Nephron (organoid): ENCODE results near the gene RIPPLY2.

Experiments used
- H3K27ac Mint-ChIP-seq, 3 experiments: 2 replicates each; pipeline ENCODE4 v1.8.0; 2020; ENCODE audit warnings: mixed read lengths in 3 of 3, mild to moderate bottlenecking in 2 of 3, moderate library complexity in 1 of 3
- H3K27me3 Mint-ChIP-seq: 2 replicates; pipeline ENCODE4 v1.8.0; 2021; ENCODE audit warnings: low read depth, mild to moderate bottlenecking, moderate library complexity, mixed read lengths
- H3K36me3 Mint-ChIP-seq: 2 replicates; pipeline ENCODE4 v1.8.0; 2020; ENCODE audit warnings: low read depth, mixed read lengths
- H3K4me1 Mint-ChIP-seq: 2 replicates; pipeline ENCODE4 v1.8.0; 2020; ENCODE audit warnings: mixed read lengths
- H3K4me3 Mint-ChIP-seq, 3 experiments: 2 replicates each; pipeline ENCODE4 v1.8.0; 2020; ENCODE audit warnings: mild to moderate bottlenecking in 3 of 3, mixed read lengths in 3 of 3, moderate library complexity in 2 of 3
- H3K9me3 Mint-ChIP-seq: 2 replicates; pipeline ENCODE4 v1.8.0; 2020; ENCODE audit warnings: mixed read lengths
- CTCF ChIP-seq, 3 experiments: fragments of 200-600 bp; sonication (generic); IDR thresholded peaks; one replicate each; pipeline ENCODE4 v1.5.0; 2021; ENCODE audit warnings: antibody characterized with exemption in 3 of 3; ENCODE audit not compliant: unreplicated experiment in 3 of 3

Gene RIPPLY2

GRCh38 chr6:83870649-83871048 lies 17.5 kb downstream of the RIPPLY2 start:
- Mint-ChIP-seq H3K4me1 (no peaks in the 10 kb centered on the region), H3K9me3 (peaks cover 7% of the 10 kb centered on the region), H3K27ac (no peak overlapping the region), H3K36me3 (peaks cover 29% of the 10 kb centered on the region), H3K4me3 (no peak overlapping the region), H3K27me3 (no peaks in the 10 kb centered on the region)
- TF ChIP-seq CTCF (IDR thresholded peaks at IDR 0.05; ENCODE audit: unreplicated experiment in 3 of 3): no peak

GRCh38 chr6:83872386-83873118 lies 19.4 kb downstream of the RIPPLY2 start:
- H3K27me3 Mint-ChIP-seq: no peaks in the 10 kb centered on the region
- TF ChIP-seq CTCF (IDR thresholded peaks at IDR 0.05; ENCODE audit: unreplicated experiment in 3 of 3): no peak
- H3K27ac Mint-ChIP-seq: no peak overlapping the region
- no peak overlapping the region for H3K4me3 Mint-ChIP-seq
- no peaks in the 10 kb centered on the region for H3K9me3 Mint-ChIP-seq
- H3K4me1 Mint-ChIP-seq: no peaks in the 10 kb centered on the region
- peaks cover 15% of the 10 kb centered on the region for H3K36me3 Mint-ChIP-seq

DNA sequence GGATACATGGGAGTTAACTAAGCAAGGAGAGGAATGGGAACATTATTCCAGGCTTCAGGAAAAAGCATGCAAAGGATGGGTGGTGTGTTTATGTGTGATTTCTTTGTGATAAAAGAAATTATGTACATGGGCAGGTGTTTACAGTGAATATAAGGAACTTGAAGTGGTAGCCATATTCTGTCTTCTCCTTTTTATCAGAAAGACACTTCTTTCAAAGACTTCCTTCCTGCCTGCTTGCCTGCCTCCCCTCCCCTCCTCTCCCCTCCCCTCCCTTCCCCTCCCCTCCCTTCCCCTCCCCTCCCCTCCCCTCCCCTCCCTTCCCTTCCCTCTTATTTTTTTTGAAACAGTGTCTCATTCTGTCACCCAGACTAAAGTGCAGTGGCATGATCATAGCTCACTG lies 20.7 kb downstream of the RIPPLY2 start:
- Mint-ChIP-seq H3K4me3 (no peak overlapping the region), H3K27me3 (no peaks in the 10 kb centered on the region), H3K36me3 (peaks cover 3% of the 10 kb centered on the region), H3K27ac (no peak overlapping the region), H3K4me1 (no peaks in the 10 kb centered on the region), H3K9me3 (no peaks in the 10 kb centered on the region)
- no peak for TF ChIP-seq CTCF (IDR thresholded peaks at IDR 0.05; ENCODE audit: unreplicated experiment in 3 of 3)

DNA sequence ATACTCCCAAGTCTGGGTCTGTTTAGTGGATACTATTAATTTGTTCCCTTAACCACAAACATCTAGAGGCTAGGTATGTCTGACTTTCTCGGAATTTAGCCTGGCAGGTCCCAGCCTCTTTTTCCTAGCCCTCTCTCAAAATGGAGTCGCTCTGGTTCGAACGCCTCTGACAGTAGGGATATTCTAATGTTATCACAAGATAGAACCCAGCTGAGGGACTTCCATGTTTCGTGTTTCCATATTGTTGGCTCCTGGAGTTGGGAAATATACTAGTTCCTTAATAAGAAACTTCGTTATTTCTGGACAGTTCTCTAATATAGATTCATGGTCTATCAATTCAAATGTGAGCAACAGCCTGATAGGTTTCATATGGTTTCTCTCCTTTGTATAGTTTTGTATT lies 22.7 kb downstream of the RIPPLY2 start:
- Mint-ChIP-seq H3K27ac (no peak overlapping the region), H3K9me3 (no peaks in the 10 kb centered on the region), H3K36me3 (peaks cover 3% of the 10 kb centered on the region), H3K4me1 (no peaks in the 10 kb centered on the region), H3K27me3 (no peaks in the 10 kb centered on the region), H3K4me3 (no peak overlapping the region)
- no peak for TF ChIP-seq CTCF (IDR thresholded peaks at IDR 0.05; ENCODE audit: unreplicated experiment in 3 of 3)

DNA sequence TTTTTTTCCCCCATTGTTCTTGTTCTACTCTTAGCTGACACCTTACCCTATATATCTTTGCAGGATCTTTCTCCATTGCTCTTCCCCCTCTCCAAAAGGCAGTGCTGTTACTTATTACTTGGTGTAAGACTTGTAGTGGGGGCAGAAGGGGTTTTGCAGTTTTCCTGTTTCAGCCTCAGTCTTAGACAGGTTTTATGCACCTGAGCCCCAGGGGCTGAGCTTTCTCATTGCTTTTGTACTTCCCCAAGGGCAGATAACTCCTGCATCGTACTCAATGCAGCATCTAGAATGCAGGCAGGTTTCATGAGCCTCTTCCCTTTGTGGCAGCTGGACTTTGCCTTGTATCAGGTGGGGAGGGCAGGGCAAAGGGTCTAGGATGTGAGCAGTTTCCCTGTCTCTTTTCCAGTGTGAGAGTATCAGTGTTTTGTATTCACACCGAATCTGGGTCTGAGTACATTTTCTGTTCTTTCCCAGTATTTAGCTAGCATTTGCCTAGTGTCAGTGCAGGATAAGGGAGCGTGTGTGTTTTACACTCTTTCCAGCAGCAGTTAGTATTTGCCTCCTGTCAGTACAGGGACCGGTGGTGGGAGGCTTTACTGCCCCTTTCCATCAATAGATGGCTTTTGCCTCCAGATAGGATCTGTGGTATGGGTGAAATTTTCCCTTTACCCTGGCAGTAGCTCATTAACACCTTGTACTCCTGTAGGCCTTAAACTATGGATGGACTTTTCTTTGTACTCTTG lies 25.9 kb downstream of the RIPPLY2 start:
- Mint-ChIP-seq H3K36me3 (no peaks in the 10 kb centered on the region), H3K27me3 (no peaks in the 10 kb centered on the region)
- TF ChIP-seq CTCF (IDR thresholded peaks at IDR 0.05; ENCODE audit: unreplicated experiment in 3 of 3): no peak

More for the DNA sequence above, 25.9 kb downstream of the RIPPLY2 start:
- no peaks in the 10 kb centered on the region for H3K4me1 Mint-ChIP-seq
- no peak overlapping the region for H3K4me3 Mint-ChIP-seq
- no peaks in the 10 kb centered on the region for H3K9me3 Mint-ChIP-seq
- no peak overlapping the region for H3K27ac Mint-ChIP-seq
